AG04449 (cell line): ENCODE data around the gene VIPR2.
"Not testable (repeated sequence)": the region's sequence is repeated elsewhere in the genome, so short reads cannot be mapped to it uniquely, and the experiment has no call there.

ENCODE experiments used
- CTCF ChIA-PET: fragments of 350-600 bp; formaldehyde crosslinking; extraction: SDS; loops from one replicate; lab custom pipeline; 2021; ENCODE audit warnings: antibody characterized with exemption; lab: Yijun Ruan, JAX
- POLR2A ChIA-PET: fragments of 400-600, 350-600 bp; formaldehyde crosslinking; extraction: SDS; loops from one replicate; lab custom pipeline; 2020; ENCODE audit warnings: antibody characterized with exemption, inconsistent platforms; lab: Yijun Ruan, JAX
- DNase-seq: peaks from one replicate; pipeline ENCODE4 v3.0.0-alpha.2; 2010; ENCODE audit warnings: low read depth, low spot score
- H3K4me3 ChIP-seq: 2 replicates; pipeline ENCODE4 v1.5.1; 2011; ENCODE audit warnings: low read depth, mild to moderate bottlenecking, control low read depth, low read length
- TF ChIP-seq, protein P1 (sequence below): IDR thresholded peaks from one replicate; pipeline ENCODE4 v1.5.1; 2011; ENCODE audit warnings: mild to moderate bottlenecking, moderate library complexity, low read length, control low read depth, inconsistent platforms; ENCODE audit not compliant: insufficient read depth; ENCODE audit errors: missing control alignments

The VIPR2 gene

DNA sequence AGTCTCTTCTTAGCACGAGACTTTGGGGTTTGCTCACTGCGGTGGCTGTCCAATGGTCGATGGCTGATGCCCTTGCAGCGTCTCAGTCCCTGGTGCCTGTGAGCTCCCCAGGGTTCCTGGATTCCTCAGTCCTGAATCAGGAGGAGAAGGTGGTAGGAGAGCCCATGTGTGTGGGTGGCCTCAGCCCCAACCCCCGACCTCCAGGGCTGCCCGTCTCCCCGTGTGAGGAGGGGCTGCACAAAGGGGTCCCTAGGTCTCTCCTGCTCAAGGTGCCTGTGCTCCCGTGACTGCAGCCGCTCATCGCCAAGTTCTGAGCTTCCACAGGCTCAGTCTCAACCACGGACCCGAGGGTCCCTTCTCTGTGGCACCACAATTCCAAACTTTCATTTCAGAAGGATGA, 142.9 kb downstream of the VIPR2 start:
- ChIA-PET CTCF (no interaction called here), POLR2A (no interaction called here)
- TF ChIP-seq, protein P1, sequence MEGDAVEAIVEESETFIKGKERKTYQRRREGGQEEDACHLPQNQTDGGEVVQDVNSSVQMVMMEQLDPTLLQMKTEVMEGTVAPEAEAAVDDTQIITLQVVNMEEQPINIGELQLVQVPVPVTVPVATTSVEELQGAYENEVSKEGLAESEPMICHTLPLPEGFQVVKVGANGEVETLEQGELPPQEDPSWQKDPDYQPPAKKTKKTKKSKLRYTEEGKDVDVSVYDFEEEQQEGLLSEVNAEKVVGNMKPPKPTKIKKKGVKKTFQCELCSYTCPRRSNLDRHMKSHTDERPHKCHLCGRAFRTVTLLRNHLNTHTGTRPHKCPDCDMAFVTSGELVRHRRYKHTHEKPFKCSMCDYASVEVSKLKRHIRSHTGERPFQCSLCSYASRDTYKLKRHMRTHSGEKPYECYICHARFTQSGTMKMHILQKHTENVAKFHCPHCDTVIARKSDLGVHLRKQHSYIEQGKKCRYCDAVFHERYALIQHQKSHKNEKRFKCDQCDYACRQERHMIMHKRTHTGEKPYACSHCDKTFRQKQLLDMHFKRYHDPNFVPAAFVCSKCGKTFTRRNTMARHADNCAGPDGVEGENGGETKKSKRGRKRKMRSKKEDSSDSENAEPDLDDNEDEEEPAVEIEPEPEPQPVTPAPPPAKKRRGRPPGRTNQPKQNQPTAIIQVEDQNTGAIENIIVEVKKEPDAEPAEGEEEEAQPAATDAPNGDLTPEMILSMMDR = no peak
- no peak for DNase-seq
- H3K4me3 ChIP-seq = no peak overlapping the region

DNA sequence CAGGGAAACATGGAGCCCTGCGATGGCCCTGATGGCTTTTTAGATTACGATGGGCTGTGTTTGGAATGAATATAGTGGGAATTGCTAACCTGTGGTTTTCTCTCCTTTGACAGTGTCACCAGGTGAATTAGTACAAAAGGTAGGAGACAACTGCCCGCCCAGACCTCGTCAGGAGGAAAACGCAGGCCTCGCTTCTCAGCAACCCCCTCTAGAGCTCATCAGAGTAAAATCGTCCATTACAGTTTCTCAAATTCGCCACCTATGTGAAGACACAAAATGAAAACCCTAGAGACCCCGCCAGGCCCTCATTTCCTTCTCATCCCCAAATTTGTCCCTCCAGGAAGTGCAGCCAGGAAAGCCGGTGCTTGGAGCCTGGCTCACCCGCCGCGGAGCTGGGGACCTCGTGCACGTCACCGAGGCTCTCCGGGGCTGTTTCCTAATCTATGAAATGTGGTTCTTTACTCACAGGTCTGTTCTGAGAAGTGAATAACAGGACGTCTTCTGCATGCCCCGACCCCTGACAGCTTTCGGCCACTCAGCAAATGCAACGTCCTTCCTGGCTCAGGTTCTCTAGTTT, 143.7 kb downstream of the VIPR2 start:
- CTCF ChIA-PET = no interaction called here
- TF ChIP-seq, protein P1 = no peak

GRCh38 chr7:159000070-159000469, 144.6 kb downstream of the VIPR2 start:
- CTCF ChIA-PET = no interaction called here
- DNase-seq = no peak
- no peak overlapping the region for H3K4me3 ChIP-seq
- POLR2A ChIA-PET = no interaction called here
- TF ChIP-seq, protein P1 = no peak

More for the DNA sequence above, 143.7 kb downstream of the VIPR2 start:
- POLR2A ChIA-PET = no interaction called here
- no peak overlapping the region for H3K4me3 ChIP-seq
- no peak for DNase-seq

GRCh38 chr7:158999496-158999895, 145.2 kb downstream of the VIPR2 start:
- POLR2A ChIA-PET = no interaction called here
- no peak overlapping the region for H3K4me3 ChIP-seq
- CTCF ChIA-PET = no interaction called here
- no peak for DNase-seq
- TF ChIP-seq, protein P1 = no peak

DNA sequence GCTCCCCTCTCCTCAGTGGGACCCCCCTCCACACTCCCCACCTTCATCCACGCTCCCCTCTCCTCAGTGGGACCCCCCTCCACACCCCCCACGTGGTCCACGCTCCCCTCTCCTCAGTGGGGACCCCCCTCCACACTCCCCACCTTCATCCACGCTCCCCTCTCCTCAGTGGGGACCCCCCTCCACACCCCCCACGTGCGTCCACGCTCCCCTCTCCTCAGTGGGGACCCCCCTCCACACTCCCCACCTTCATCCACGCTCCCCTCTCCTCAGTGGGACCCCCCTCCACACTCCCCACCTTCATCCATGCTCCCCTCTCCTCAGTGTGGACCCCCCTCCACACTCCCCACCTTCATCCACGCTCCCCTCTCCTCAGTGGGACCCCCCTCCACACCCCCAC, 146.4 kb downstream of the VIPR2 start:
- H3K4me3 ChIP-seq, DNase-seq, POLR2A ChIA-PET: not testable (repeated sequence)
- CTCF ChIA-PET = interaction anchor here (0.9 kb wide), 1 partner anchor 21 kb away, joined by 4 read pairs; no protein-coding TSS in a partner anchor

DNA sequence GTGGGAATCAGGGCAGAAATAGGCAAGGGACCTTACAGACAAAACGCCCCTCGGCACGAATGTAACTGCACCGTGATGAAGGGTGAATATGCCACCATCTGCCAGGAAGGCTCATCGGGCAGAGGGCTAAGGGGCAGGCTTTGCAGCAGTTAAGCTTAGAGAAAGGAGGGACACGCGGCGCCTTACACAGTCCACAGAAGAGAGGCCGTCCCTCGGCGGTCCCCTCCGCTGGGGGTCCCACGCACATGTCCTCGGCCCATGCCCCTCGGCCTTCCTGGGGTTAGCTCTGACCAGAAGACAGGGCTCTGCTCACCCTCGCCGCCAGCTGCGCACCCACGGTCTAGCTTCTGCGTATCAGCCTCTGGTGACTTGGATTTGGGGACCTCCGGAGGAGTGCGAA, 147.2 kb downstream of the VIPR2 start:
- no peak for DNase-seq
- CTCF ChIA-PET = interaction anchor here (0.9 kb wide), 1 partner anchor 20 kb away, joined by 4 read pairs; no protein-coding TSS in a partner anchor
- TF ChIP-seq, protein P1 = no peak
- no peak overlapping the region for H3K4me3 ChIP-seq
- POLR2A ChIA-PET = no interaction called here

DNA sequence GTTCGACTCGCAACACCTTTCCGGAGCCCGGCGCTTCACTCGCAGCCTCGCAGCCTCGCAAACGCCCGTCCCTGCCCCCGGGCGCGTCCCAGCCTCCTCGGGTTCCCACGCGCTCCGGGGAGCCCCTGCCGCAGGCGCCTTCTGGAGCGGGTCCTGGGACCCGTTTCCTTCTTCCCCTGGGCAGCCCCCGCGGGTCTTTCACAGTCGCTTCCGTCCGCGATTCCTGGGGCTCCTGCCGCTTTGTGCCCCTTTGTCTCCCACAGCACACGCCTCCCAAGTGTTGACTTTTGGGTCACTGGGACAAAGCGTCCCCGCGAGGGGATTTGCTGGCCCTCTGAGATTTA, 147.6 kb downstream of the VIPR2 start:
- POLR2A ChIA-PET = no interaction called here
- CTCF ChIA-PET = no interaction called here
- no peak for DNase-seq
- TF ChIP-seq, protein P1 = no peak
- H3K4me3 ChIP-seq = no peak overlapping the region
